Activated T-helper 17 cell treated with anti-CD3 and anti-CD28 coated beads, Interleukin-2, amount 50 U/mL, for 72 hours (primary cell): Measurements from ENCODE around the gene KLHDC1. TPM values are rescaled to one million over a fixed set of nuclear protein-coding genes. Genes with fewer than 3 reads are reported as not detected.
"Not testable (repeated sequence)": the region's sequence is repeated elsewhere in the genome, so short reads cannot be mapped to it uniquely, and the experiment has no call there.

ENCODE experiments used
- ATAC-seq: fragments of 150-1000 bp; cut with Tn5 transposase; replicated peaks from 2 replicates; pipeline ENCODE4 v1.10.0; 2021; ENCODE audit warnings: mild to moderate bottlenecking, moderate library complexity
- H3K27ac Mint-ChIP-seq: one replicate; pipeline ENCODE4 v1.8.0; 2022; ENCODE audit warnings: mixed read lengths
- H3K27me3 Mint-ChIP-seq: one replicate; pipeline ENCODE4 v1.8.0; 2022; ENCODE audit warnings: mixed read lengths
- H3K36me3 Mint-ChIP-seq: one replicate; pipeline ENCODE4 v1.8.0; 2022; ENCODE audit warnings: low read depth, mild to moderate bottlenecking, mixed read lengths
- H3K4me1 Mint-ChIP-seq: one replicate; pipeline ENCODE4 v1.8.0; 2022; ENCODE audit warnings: mixed read lengths
- H3K4me3 Mint-ChIP-seq: one replicate; pipeline ENCODE4 v1.8.0; 2022; ENCODE audit warnings: mild to moderate bottlenecking, mixed read lengths
- H3K9me3 Mint-ChIP-seq: one replicate; pipeline ENCODE4 v1.8.0; 2022; ENCODE audit warnings: mixed read lengths
- total RNA-seq, 2 donors: library from RNA; stranded (reverse); gene quantifications; one replicate each; pipeline ENCODE4 v1.2.3, GENCODE V29; 2022

KLHDC1 gene, protein sequence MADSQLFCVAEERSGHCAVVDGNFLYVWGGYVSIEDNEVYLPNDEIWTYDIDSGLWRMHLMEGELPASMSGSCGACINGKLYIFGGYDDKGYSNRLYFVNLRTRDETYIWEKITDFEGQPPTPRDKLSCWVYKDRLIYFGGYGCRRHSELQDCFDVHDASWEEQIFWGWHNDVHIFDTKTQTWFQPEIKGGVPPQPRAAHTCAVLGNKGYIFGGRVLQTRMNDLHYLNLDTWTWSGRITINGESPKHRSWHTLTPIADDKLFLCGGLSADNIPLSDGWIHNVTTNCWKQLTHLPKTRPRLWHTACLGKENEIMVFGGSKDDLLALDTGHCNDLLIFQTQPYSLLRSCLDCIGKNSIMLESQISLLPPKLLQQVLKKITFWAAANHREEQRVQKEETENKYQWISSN
- total RNA-seq: 1 to 10 TPM in 1 of 2 donors, under 1 TPM in 1; 0.97 to 1.5 TPM

DNA sequence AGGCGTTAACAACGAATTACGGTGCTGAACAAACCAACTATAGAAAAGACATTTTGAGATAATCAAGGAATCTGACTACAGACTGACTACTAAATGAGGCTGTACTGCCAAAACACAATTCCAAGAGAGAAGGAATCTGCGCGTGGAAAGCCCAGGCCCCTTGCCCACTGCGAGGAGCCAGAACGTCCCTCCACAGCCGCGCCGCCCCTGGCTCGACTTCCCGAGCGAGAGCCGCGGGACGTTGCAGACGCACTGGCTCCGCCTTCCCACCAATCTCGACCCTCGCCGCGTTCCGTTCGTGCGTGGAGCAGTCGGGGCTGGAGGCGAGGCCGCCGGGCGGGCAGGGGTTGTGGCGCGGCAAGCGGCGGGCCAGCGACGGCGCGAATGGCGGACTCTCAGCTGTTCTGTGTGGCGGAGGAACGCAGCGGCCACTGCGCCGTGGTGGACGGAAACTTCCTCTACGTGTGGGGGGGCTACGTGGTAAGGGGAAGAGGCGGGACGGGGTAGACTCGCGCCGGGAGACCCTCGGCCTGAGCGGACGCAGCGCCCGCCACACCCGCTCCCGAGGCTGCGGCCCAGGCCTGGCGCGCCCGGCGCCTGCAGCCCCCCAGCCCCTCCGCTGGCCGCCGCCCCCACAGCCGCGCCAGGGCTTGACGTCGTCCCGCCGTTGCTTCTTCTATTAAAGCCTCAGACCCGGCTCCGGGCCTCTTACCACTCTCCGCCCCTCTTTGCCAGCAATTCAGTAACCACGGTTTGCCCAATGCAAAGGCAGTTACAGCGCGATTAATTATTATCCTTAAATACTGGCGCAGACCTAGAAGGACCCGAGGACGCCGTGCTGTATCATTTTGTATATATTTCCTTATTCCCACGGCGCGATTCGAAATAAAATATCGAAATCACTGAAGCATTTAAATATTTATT lies at the start of gene KLHDC1:
KLHDC1 (plus strand) TSS at position 310 of the 924 bp plus-strand sequence; CDS start at position 385, 75 bp downstream.
- no peaks in the 10 kb centered on the region for H3K9me3 Mint-ChIP-seq
- H3K36me3 Mint-ChIP-seq: no peaks in the 10 kb centered on the region
- peak within 1 kb of the TSS; percentile 84 for H3K27ac Mint-ChIP-seq
- H3K27me3 Mint-ChIP-seq: no peaks in the 10 kb centered on the region
- H3K4me1 Mint-ChIP-seq: peaks cover 11% of the 10 kb centered on the region
- peak within 1 kb of the TSS; percentile 84 for H3K4me3 Mint-ChIP-seq
- peak; percentile 79 for ATAC-seq

DNA sequence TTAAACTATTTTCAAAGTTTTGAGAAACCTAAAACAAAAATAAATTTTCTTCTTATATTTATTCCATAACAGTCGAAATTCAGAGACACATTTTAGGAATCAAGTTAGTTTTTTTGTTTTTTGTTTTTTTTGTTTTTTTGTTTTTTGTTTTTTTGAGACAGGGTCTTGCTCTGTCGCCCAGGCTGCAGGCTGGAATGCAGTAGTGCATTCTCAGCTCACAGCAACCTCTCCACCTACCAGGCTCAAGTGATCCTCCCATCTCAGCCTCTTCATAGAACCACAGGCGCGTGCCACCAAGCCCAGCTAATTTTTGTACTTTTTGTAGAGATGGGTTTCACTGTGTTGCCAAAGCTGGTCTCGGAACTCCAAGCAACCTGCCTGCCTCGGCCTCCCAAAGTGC lies 39.4 kb upstream of the KLHDC1 start:
- Mint-ChIP-seq H3K27ac (no peak overlapping the region), H3K4me3 (no peak overlapping the region), H3K4me1 (no peaks in the 10 kb centered on the region), H3K27me3 (no peaks in the 10 kb centered on the region), H3K36me3 (peaks cover 11% of the 10 kb centered on the region), H3K9me3 (no peaks in the 10 kb centered on the region)
- ATAC-seq: no peak

DNA sequence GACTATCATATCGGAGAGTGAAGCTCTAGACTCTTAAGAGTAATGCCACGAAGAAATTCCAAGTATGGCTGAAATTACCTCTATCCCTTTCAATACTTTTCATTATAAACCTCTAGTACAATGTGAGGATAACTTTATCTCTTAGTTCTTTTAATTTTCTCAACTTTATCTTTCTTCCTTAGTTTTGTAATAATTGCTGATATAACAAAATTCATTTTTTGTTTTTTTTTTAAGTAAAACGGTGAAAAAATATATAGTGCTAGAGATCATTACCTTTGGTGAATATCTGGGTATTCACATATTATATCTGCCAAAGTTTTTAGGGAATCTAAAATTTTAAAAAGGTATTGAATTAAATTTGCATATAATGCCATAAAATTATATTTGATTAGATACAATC lies 38.4 kb upstream of the KLHDC1 start:
- no peaks in the 10 kb centered on the region for H3K9me3 Mint-ChIP-seq
- H3K27me3 Mint-ChIP-seq: no peaks in the 10 kb centered on the region
- no peak overlapping the region for H3K27ac Mint-ChIP-seq
- no peak overlapping the region for H3K4me3 Mint-ChIP-seq
- peaks cover 8% of the 10 kb centered on the region for H3K36me3 Mint-ChIP-seq
- H3K4me1 Mint-ChIP-seq: no peaks in the 10 kb centered on the region
- no peak for ATAC-seq

DNA sequence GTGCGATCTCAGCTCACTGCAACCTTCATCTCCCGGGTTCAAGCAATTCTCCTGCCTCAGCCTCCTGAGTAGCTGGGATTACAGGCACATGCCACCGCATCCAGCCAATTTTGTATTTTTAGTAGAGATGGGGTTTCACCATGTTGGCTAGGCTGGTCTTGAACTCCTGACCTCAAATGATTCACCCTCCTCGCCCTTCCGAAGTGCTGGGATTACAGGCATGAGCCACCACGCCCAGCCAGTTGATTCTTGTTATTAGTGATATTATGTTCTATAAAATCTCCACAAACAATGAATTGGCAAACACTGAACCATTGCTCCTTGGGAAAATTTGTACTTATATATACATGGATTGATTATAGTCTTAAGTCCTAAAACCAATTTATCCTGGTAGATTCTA lies 35.4 kb upstream of the KLHDC1 start:
- not testable (repeated sequence) for H3K4me1 Mint-ChIP-seq, H3K36me3 Mint-ChIP-seq, H3K27me3 Mint-ChIP-seq, H3K27ac Mint-ChIP-seq, H3K4me3 Mint-ChIP-seq, H3K9me3 Mint-ChIP-seq, ATAC-seq

DNA sequence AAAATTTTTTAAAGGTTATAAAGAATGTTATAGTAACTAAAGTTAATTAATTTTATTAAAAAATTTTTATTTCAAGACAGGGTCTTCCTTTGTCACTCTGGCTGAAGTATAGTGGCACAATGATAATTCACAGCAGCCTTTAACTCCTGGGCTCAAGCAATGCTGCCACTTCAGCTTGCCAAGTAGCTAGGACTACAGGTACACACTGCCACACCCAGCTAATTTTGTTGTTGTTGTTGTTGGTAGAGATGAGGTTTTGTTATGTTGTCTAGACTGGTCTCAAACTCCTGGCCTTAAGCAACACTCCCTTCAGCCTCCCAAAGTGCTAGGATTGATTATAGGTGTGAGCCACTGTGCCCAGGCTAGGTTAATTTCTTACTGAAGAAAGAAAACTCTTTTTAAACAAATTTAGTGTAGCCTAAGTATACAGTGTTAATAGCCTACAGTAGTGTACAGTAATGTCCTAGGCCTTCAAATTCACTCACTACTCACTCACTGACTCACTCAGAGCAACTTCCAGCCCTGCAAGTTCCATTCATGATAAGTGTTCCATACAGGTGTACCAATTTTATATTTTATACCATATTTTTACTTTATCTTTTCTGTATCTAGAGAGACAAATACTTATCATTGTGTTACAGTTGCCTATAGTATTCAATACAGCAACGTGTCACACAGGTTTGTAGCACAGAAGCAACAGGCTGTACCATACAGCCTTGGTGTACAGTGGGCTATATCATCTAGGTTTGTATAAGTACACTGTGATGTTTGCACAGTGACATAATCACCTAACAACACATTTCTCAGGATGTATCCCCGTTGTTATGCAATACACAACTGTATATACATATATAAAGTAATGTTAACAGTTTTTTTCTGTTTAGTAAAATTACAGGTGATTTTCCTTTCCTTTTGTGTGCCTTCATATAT lies 33.1 kb upstream of the KLHDC1 start:
- ATAC-seq: no peak
- no peak overlapping the region for H3K4me3 Mint-ChIP-seq
- H3K4me1 Mint-ChIP-seq: no peaks in the 10 kb centered on the region
- no peak overlapping the region for H3K27ac Mint-ChIP-seq
- no peaks in the 10 kb centered on the region for H3K27me3 Mint-ChIP-seq
- no peaks in the 10 kb centered on the region for H3K9me3 Mint-ChIP-seq
- peaks cover 6% of the 10 kb centered on the region for H3K36me3 Mint-ChIP-seq

DNA sequence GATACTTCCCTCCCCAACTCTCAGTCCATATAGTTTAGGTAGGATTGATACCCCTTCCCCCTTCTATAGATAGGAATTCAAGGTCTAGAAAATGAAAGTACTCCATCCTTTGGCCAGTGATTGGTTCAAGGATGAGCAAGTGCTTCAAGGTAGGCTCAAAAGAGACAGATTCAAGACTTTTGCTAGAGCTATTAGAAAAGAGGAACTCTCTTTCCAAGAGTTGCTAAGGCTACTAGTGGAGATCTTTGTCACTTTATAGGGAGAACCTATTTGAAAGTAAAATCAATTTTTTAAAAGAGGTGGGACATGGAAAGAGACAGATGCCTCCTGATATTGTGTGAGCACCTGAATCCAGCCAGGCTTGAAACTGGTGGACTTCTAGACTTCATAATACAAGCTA lies 22.4 kb upstream of the KLHDC1 start:
- ATAC-seq: no peak
- H3K4me3 Mint-ChIP-seq: no peak overlapping the region
- no peak overlapping the region for H3K27ac Mint-ChIP-seq
- H3K27me3 Mint-ChIP-seq: no peaks in the 10 kb centered on the region
- no peaks in the 10 kb centered on the region for H3K4me1 Mint-ChIP-seq
- peaks cover 61% of the 10 kb centered on the region for H3K36me3 Mint-ChIP-seq
- no peaks in the 10 kb centered on the region for H3K9me3 Mint-ChIP-seq

DNA sequence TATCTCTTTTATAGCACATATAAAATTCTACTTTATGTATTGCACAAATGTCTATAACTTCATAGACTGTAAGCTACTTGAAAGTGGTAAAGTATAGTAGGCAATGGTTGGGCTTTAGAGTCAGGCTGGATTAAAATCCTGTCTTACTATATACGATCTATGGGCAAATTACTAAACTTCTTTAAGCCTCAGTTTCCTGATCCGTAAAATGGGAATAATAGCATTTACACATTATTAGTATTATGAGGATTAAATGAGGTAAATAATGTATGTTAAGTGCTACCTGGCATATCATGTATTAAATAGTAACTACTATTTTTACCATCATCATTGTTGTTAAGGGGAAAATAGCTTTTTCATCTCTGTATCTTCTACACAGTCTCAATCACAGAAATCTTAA lies 19.3 kb upstream of the KLHDC1 start:
- H3K27me3 Mint-ChIP-seq: no peaks in the 10 kb centered on the region
- no peak overlapping the region for H3K27ac Mint-ChIP-seq
- H3K4me3 Mint-ChIP-seq: no peak overlapping the region
- ATAC-seq: no peak
- no peaks in the 10 kb centered on the region for H3K9me3 Mint-ChIP-seq
- no peaks in the 10 kb centered on the region for H3K4me1 Mint-ChIP-seq
- peaks cover 54% of the 10 kb centered on the region for H3K36me3 Mint-ChIP-seq

DNA sequence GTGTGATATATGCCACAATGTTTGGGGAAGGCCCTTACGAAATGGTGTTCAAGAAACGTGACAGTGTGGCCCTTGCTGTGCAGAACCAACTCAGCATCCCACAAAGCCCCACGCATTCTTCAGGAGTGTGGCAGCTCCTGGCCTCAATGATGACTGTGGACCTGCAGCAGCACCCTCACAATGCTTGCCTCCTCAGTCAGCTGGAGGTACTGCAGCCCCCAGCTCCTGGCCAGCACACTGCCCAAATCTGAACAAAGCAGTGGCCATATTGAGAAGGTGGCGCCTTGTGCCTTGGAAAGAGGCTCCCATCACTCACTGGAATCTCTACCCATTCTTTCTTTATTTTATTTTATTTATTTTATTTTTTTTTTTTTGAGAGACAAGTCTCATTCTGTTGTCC lies 15.3 kb upstream of the KLHDC1 start:
- H3K9me3 Mint-ChIP-seq: no peaks in the 10 kb centered on the region
- H3K27ac Mint-ChIP-seq: no peak overlapping the region
- H3K4me1 Mint-ChIP-seq: peaks cover 7% of the 10 kb centered on the region
- H3K27me3 Mint-ChIP-seq: no peaks in the 10 kb centered on the region
- ATAC-seq: no peak
- peaks cover 72% of the 10 kb centered on the region for H3K36me3 Mint-ChIP-seq
- no peak overlapping the region for H3K4me3 Mint-ChIP-seq

DNA sequence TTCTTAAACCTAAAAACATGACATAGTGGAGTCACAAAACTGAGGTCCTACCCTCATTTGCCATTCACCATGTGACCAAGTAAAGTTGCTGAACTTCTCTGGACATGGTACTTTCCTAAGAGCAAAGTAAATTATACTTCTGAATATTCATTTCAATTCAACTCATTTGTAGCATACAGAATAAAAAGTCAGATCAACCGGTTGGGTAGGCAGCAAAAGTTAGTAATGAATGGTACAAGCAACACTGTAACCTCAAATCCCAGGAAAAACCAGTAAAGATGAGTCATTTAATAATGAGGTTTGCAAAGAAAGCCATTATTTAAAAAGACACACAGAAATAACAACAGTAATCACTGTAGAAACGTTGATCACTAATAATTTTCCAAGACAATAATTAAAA lies 13.6 kb upstream of the KLHDC1 start:
- Mint-ChIP-seq H3K36me3 (peaks cover 71% of the 10 kb centered on the region), H3K4me3 (no peak overlapping the region)

DNA sequence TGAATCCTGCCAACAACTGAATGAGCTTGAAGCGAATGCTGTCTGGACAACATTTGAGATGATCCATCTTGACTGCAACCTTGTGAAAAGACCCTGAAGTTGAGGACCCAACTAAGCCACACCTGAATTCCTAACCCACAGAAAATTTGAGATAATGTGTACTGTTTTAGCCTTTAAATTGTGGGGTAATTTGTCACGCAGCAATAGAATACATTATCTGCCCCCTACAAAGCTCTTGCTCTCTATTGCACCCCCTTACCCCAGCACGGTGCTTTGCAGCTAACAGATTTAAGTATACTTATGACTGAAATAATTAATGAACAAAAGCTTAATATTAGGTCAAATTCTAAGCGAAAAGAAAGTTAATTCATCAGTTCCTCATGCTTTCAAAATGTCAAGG lies 6.5 kb upstream of the KLHDC1 start:
- Mint-ChIP-seq H3K27ac (no peak overlapping the region), H3K4me3 (peak overlapping the region; percentile 98), H3K27me3 (no peaks in the 10 kb centered on the region), H3K36me3 (peaks cover 33% of the 10 kb centered on the region), H3K4me1 (peaks cover 15% of the 10 kb centered on the region), H3K9me3 (no peaks in the 10 kb centered on the region)
- ATAC-seq: no peak

More for the DNA sequence above, 13.6 kb upstream of the KLHDC1 start:
- H3K9me3 Mint-ChIP-seq: no peaks in the 10 kb centered on the region
- ATAC-seq: peak; percentile 80
- H3K4me1 Mint-ChIP-seq: peaks cover 7% of the 10 kb centered on the region
- H3K27me3 Mint-ChIP-seq: no peaks in the 10 kb centered on the region
- peak overlapping the region; percentile 61 for H3K27ac Mint-ChIP-seq

DNA sequence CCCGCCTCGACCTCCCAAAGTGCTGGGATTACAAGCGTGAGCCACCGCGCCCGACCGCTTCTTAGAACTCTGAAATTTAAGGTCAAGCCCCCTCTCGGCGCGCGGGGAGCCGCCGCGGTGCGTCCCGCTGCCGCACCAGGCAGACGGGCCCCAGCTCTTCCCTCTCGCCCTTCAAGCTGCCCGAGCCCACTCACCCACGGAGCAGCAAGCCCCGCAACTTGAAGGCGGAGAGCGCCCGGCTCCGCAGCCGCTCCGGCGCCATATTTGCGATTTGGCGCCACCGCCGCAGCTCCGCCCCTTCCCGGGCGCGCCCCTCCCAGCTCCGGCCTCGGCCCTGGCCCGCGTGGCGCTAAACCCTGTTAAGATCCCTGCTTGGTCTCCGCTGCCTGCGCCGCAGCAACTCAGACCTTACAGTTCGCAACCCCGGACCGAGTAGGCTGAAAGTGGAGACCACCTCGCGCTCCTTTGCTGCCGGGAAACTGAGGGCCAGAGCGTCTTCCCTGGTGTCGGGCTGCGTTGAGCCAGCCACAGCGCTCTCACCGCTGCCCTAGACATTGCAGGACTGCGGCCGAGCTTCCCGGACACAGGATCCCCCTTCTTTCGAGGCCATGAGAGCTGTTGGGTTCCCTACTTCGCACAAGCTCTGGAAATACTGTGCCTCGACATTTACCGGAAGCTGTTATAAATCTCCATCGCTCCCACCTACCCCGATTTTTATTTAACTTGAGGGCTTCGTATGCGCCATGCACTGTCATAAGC lies 4.8 kb upstream of the KLHDC1 start, which contains the start of gene POLE2:
POLE2 (minus strand) TSS at position 273 of the 759 bp plus-strand sequence; CDS start at position 262, 11 bp downstream.
- Mint-ChIP-seq H3K27ac (peak within 1 kb of the TSS; percentile 92), H3K4me3 (peak within 1 kb of the TSS; percentile 98), H3K4me1 (peaks cover 21% of the 10 kb centered on the region), H3K27me3 (no peaks in the 10 kb centered on the region), H3K9me3 (no peaks in the 10 kb centered on the region), H3K36me3 (peaks cover 16% of the 10 kb centered on the region)
- peak; percentile 91 for ATAC-seq

DNA sequence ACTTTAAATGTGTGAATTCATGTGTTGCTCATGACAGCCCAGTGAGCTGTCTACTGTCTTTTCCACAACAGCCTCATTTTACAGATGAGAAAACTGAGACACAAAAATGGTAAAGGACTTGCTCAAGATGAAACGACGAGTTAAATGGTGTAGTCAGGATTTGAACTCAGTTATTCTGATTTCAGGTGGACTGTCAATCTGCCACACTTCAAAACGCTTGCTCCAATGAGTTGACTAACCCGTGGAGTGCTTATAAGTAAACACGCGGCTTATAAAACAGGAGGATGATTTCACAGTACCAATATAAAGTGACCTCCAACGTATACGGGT lies 4.3 kb upstream of the KLHDC1 start:
- Mint-ChIP-seq H3K4me3 (peak overlapping the region; percentile 98), H3K27ac (peak overlapping the region; percentile 92), H3K9me3 (no peaks in the 10 kb centered on the region), H3K4me1 (peaks cover 21% of the 10 kb centered on the region), H3K27me3 (no peaks in the 10 kb centered on the region), H3K36me3 (peaks cover 10% of the 10 kb centered on the region)
- no peak for ATAC-seq

DNA sequence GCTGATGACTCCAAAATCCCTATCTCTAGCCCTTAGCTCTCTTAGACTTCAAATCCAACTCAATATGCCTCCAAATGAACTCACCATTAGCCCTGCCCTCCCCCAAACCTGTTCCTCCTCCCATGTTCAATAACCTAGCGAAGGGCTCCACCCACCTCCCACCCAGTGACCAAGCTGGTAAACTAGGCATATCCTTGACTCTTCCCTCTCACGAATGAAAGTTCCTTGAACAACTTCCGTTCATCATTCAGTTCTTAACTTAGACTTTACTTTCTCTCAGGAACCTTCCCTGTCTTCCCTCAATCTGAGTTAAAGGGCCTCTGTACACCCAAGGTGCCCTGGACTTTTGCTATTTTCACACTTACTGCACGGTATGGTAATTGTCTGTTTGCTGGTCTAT lies 1.9 kb upstream of the KLHDC1 start:
- H3K4me1 Mint-ChIP-seq: peaks cover 21% of the 10 kb centered on the region

More for the DNA sequence above, 1.9 kb upstream of the KLHDC1 start:
- Mint-ChIP-seq H3K4me3 (peak overlapping the region; percentile 84), H3K27ac (peak overlapping the region; percentile 29), H3K27me3 (no peaks in the 10 kb centered on the region), H3K9me3 (no peaks in the 10 kb centered on the region), H3K36me3 (peaks cover 6% of the 10 kb centered on the region)
- ATAC-seq: no peak
